PC-3 (cell line): ENCODE measurements around the gene OBSL1. TPM values are rescaled to one million over a fixed set of nuclear protein-coding genes. Genes with fewer than 3 reads are reported as not detected.

Experiments
- ATAC-seq: fragments of 200-7000 bp; cut with Tn5 transposase; 2 replicates; pipeline ENCODE4 v1.9.1; 2020; ENCODE audit warnings: mild to moderate bottlenecking, moderate library complexity
- BruUV-seq: library from RNA; stranded (reverse); fragments of 400-500 nt; replicated peaks from 2 replicates; lab custom pipeline; 2021; lab: Mats Ljungman, UMichigan
- CTCF ChIA-PET: fragments of 300-600 bp; sonication (Branson Sonifier 250); formaldehyde crosslinking; loops from one replicate; lab custom pipeline; 2022; ENCODE audit warnings: antibody characterized with exemption; lab: Charles Lee
- POLR2A ChIA-PET: fragments of 300-600 bp; sonication (Branson Sonifier 250); formaldehyde crosslinking; loops from one replicate; lab custom pipeline; 2022; ENCODE audit warnings: antibody characterized with exemption; ENCODE audit not compliant: unreplicated experiment; lab: Charles Lee
- DNase-seq: peaks from one replicate; pipeline ENCODE4 v3.0.0-alpha.2; 2015
- H2AFZ ChIP-seq: fragments of 300-600 bp; sonication (generic); 2 replicates; pipeline ENCODE4 v1.6.0; 2016; ENCODE audit warnings: antibody characterized with exemption, low read length
- H3F3A ChIP-seq: fragments of 300-600 bp; sonication (generic); one replicate; pipeline ENCODE4 v1.6.0; 2017; ENCODE audit warnings: antibody characterized with exemption, low read length, control low read depth, mild to moderate bottlenecking; ENCODE audit not compliant: unreplicated experiment
- H3K27ac ChIP-seq: fragments of 300-600 bp; sonication (generic); 2 replicates; pipeline ENCODE4 v1.5.1; 2016; ENCODE audit warnings: mild to moderate bottlenecking, low read length
- H3K27me3 ChIP-seq: fragments of 300-600 bp; sonication (generic); 2 replicates; pipeline ENCODE4 v1.6.1; 2016; ENCODE audit warnings: low read length, mixed read lengths
- H3K36me3 ChIP-seq: fragments of 300-600 bp; sonication (generic); 2 replicates; pipeline ENCODE4 v1.6.1; 2016; ENCODE audit warnings: low read depth, mixed run types, low read length, mixed read lengths
- H3K4me1 ChIP-seq: fragments of 300-600 bp; sonication (generic); 2 replicates; pipeline ENCODE4 v1.5.1; 2016; ENCODE audit warnings: low read length; ENCODE audit not compliant: insufficient read depth
- H3K4me2 ChIP-seq: fragments of 300-600 bp; sonication (generic); 2 replicates; pipeline ENCODE4 v1.6.0; 2016; ENCODE audit warnings: low read length
- H3K4me3 ChIP-seq: fragments of 300-600 bp; sonication (generic); 2 replicates; pipeline ENCODE4 v1.5.1; 2016; ENCODE audit warnings: mild to moderate bottlenecking, low read length, mixed read lengths
- H3K79me2 ChIP-seq: fragments of 300-600 bp; sonication (generic); 2 replicates; pipeline ENCODE4 v1.6.1; 2017; ENCODE audit warnings: low read length, mixed read lengths
- H3K9ac ChIP-seq: fragments of 300-600 bp; sonication (generic); 2 replicates; pipeline ENCODE4 v1.6.0; 2016; ENCODE audit warnings: mild to moderate bottlenecking, low read length
- H3K9me2 ChIP-seq: fragments of 300-600 bp; sonication (generic); replicated peaks from 2 replicates; pipeline ENCODE4 v1.6.1; 2016; ENCODE audit warnings: mixed run types, low read length, mixed read lengths
- H3K9me3 ChIP-seq: fragments of 300-600 bp; sonication (generic); 2 replicates; pipeline ENCODE4 v1.6.1; 2016; ENCODE audit warnings: low read length, mixed read lengths
- H4K20me1 ChIP-seq: fragments of 300-600 bp; sonication (generic); 2 replicates; pipeline ENCODE4 v1.6.1; 2016; ENCODE audit warnings: low read length, mixed read lengths
- CTCF ChIP-seq: fragments of 300-600 bp; sonication (generic); conservative IDR thresholded peaks from 2 replicates; pipeline ENCODE4 v1.5.1; 2017; ENCODE audit warnings: antibody characterized with exemption, low read depth, mild to moderate bottlenecking, low read length
- EZH2 ChIP-seq: fragments of 300-600 bp; sonication (generic); IDR thresholded peaks from one replicate; pipeline ENCODE4 v1.6.1; 2017; ENCODE audit warnings: antibody characterized with exemption, mild to moderate bottlenecking, low read length; ENCODE audit not compliant: unreplicated experiment
- EZH2phosphoT487 ChIP-seq: fragments of 300-600 bp; sonication (generic); IDR thresholded peaks from 2 replicates; pipeline ENCODE4 v1.6.1; 2018; ENCODE audit warnings: mild to moderate bottlenecking, antibody characterized with exemption, low read length, borderline replicate concordance
- intact Hi-C: fragments of 100-400 bp; cut with micrococcal nuclease; formaldehyde crosslinking; loops from 2 replicates; pipeline ENCODE4 v1.9.0; 2023
- total RNA-seq: library from RNA; depleted of rRNA; stranded (reverse); fragments of >200 nt; gene quantifications from 2 replicates; pipeline ENCODE4 v1.2.3, GENCODE V29; 2014

OBSL1 gene
- total RNA-seq, 1 experiment from 2014 or later, result 122 TPM

GRCh38 chr2:219612577-219613286, 41.4 kb upstream of the OBSL1 start:
- 0 out of 2 replicates have a peak, but pooled peaks cover 2% of the 10 kb centered on the region for H3K36me3 ChIP-seq
- no TSS peak for BruUV-seq
- POLR2A ChIA-PET, result no interaction called here

GRCh38 chr2:219611866-219612576, 40.7 kb upstream of the OBSL1 start:
- H4K20me1 ChIP-seq, result no peaks in the 10 kb centered on the region
- H3K4me2 ChIP-seq, result no peak overlapping the region
- CTCF ChIA-PET, result no interaction called here
- DNase-seq, result no peak
- H3K4me3 ChIP-seq, result no peak overlapping the region
- H3K27ac ChIP-seq, result no peak overlapping the region
- no peak for ATAC-seq
- H2AFZ ChIP-seq, result no peak overlapping the region
- H3K9me2 ChIP-seq, result no peaks in the 10 kb centered on the region
- no peaks in the 10 kb centered on the region for H3K79me2 ChIP-seq
- TF ChIP-seq EZH2phosphoT487 (no peak), EZH2 (no peak), CTCF (no peak)
- no peaks in the 10 kb centered on the region for H3K9me3 ChIP-seq
- intact Hi-C loops, result no loop called here
- POLR2A ChIA-PET, result no interaction called here
- BruUV-seq, result no TSS peak
- H3K4me1 ChIP-seq, result no peaks in the 10 kb centered on the region
- H3K9ac ChIP-seq, result no peak overlapping the region
- no peaks in the 10 kb centered on the region for H3K27me3 ChIP-seq
- 0 out of 2 replicates have a peak, but pooled peaks cover 2% of the 10 kb centered on the region for H3K36me3 ChIP-seq
- H3F3A ChIP-seq, result no peaks in the 10 kb centered on the region

More at GRCh38 chr2:219612577-219613286, 41.4 kb upstream of the OBSL1 start:
- no peaks in the 10 kb centered on the region for H3K4me1 ChIP-seq
- no peak overlapping the region for H3K4me2 ChIP-seq
- TF ChIP-seq EZH2phosphoT487, result no peak
- no peaks in the 10 kb centered on the region for H3K9me3 ChIP-seq
- intact Hi-C loops, result no loop called here
- H3K9ac ChIP-seq, result no peak overlapping the region
- H3K4me3 ChIP-seq, result no peak overlapping the region
- H4K20me1 ChIP-seq, result no peaks in the 10 kb centered on the region
- no peak overlapping the region for H3K27ac ChIP-seq
- no peak for ATAC-seq
- H3F3A ChIP-seq, result no peaks in the 10 kb centered on the region
- no peak for DNase-seq
- H3K79me2 ChIP-seq, result no peaks in the 10 kb centered on the region
- CTCF ChIA-PET, result no interaction called here
- H3K27me3 ChIP-seq, result no peaks in the 10 kb centered on the region
- H2AFZ ChIP-seq, result no peak overlapping the region
- H3K9me2 ChIP-seq, result no peaks in the 10 kb centered on the region

- no peak overlapping the region for H3K9ac ChIP-seq
- H3K36me3 ChIP-seq, result peaks cover 2% of the 10 kb centered on the region; the same call in 1 of the 2 replicates
- H3K4me3 ChIP-seq, result no peak overlapping the region
- ATAC-seq (no peak), DNase-seq (no peak)
- no peaks in the 10 kb centered on the region for H3K9me3 ChIP-seq
- CTCF ChIA-PET, result no interaction called here
- no peaks in the 10 kb centered on the region for H4K20me1 ChIP-seq
- TF ChIP-seq EZH2phosphoT487 (no peak), EZH2 (no peak), CTCF (no peak)
- POLR2A ChIA-PET, result no interaction called here
- intact Hi-C loops, result no loop called here
- no peak overlapping the region for H2AFZ ChIP-seq
- no peaks in the 10 kb centered on the region for H3K9me2 ChIP-seq
- H3K79me2 ChIP-seq, result no peaks in the 10 kb centered on the region
- no peaks in the 10 kb centered on the region for H3K4me1 ChIP-seq
- BruUV-seq, result no TSS peak
- no peak overlapping the region for H3K4me2 ChIP-seq
- H3K27me3 ChIP-seq, result no peaks in the 10 kb centered on the region
- H3F3A ChIP-seq, result no peaks in the 10 kb centered on the region
- no peak overlapping the region for H3K27ac ChIP-seq
Observed at GRCh38 chr2:219611306-219611705, 40.0 kb upstream of the OBSL1 start.
